H1 (cell line): ENCODE results near the gene TGM4. TPM values are rescaled to one million over a fixed set of nuclear protein-coding genes. Genes with fewer than 3 reads are reported as not detected.

Experiments used
- CTCF ChIA-PET: fragments of 300-600 bp; sonication (Branson Sonifier 250); formaldehyde crosslinking; loops from one replicate; lab custom pipeline; 2021; ENCODE audit not compliant: partially characterized antibody; lab: Charles Lee
- POLR2A ChIA-PET: fragments of 300-600 bp; sonication (Branson Sonifier 250); formaldehyde crosslinking; loops from one replicate; lab custom pipeline; 2021; ENCODE audit warnings: inconsistent platforms; ENCODE audit not compliant: partially characterized antibody; lab: Charles Lee
- DNase-seq, 2 experiments: peaks; one replicate each; pipeline versions ENCODE4 v3.0.0 to v3.0.0-alpha.2; 2010 to 2022; ENCODE audit warnings: low spot score in 2 of 2, low read depth in 1 of 2, mixed read lengths in 1 of 2
- FAIRE-seq: peaks from 2 replicates; lab custom pipeline; 2011; peaks lifted over from hg19 to GRCh38; lab: Jason Lieb, UNC
- H2AFZ ChIP-seq: 2 replicates; pipeline ENCODE4 v1.8.1; 2012; ENCODE audit warnings: low read length, inconsistent platforms
- H2AK5ac ChIP-seq: 2 replicates; pipeline ENCODE4 v1.6.1; 2013; ENCODE audit warnings: low read depth, low read length
- H2BK120ac ChIP-seq: replicated peaks from 2 replicates; pipeline ENCODE3; 2013; ENCODE audit warnings: low read depth, low read length, inconsistent platforms
- H2BK12ac ChIP-seq: 2 replicates; pipeline ENCODE4 v1.6.1; 2013; ENCODE audit warnings: low read depth, low read length
- H2BK15ac ChIP-seq: 2 replicates; pipeline ENCODE4 v1.6.1; 2013; ENCODE audit warnings: low read length
- H2BK20ac ChIP-seq: 2 replicates; pipeline ENCODE4 v1.6.1; 2013; ENCODE audit warnings: low read length
- H2BK5ac ChIP-seq: 2 replicates; pipeline ENCODE4 v1.6.1; 2013; ENCODE audit warnings: low read depth, low read length
- H3K14ac ChIP-seq: 2 replicates; pipeline ENCODE4 v1.6.1; 2013; ENCODE audit warnings: inconsistent platforms; ENCODE audit not compliant: insufficient read length
- H3K18ac ChIP-seq: 2 replicates; pipeline ENCODE4 v1.6.1; 2013; ENCODE audit warnings: low read length; ENCODE audit errors: extremely low read depth
- H3K23ac ChIP-seq: 2 replicates; pipeline ENCODE4 v1.6.1; 2013; ENCODE audit warnings: inconsistent platforms; ENCODE audit not compliant: insufficient read length
- H3K23me2 ChIP-seq: 2 replicates; pipeline ENCODE4 v1.6.1; 2013; ENCODE audit warnings: low read depth, low read length
- H3K27ac ChIP-seq: 2 replicates; pipeline ENCODE4 v1.6.1; 2011; ENCODE audit warnings: low read depth, low read length, inconsistent platforms
- H3K27me3 ChIP-seq, 4 experiments: replicated peaks in 1 of 4; 1 replicate in 1 of 4; 2 replicates in 3 of 4; pipeline versions ENCODE4 v1.6.1 to v1.8.1; 2011 to 2013; ENCODE audit warnings: low read length in 3 of 4, mild to moderate bottlenecking in 3 of 4, inconsistent platforms in 2 of 4, mixed read lengths in 2 of 4, moderate library complexity in 1 of 4; ENCODE audit not compliant: control insufficient read depth in 3 of 4, insufficient read depth in 3 of 4; ENCODE audit errors: extremely low read depth in 1 of 4
- H3K36me3 ChIP-seq, 4 experiments: 2 replicates each; pipeline versions ENCODE4 v1.6.1 to v1.8.1; 2011 to 2013; ENCODE audit warnings: mild to moderate bottlenecking in 4 of 4, low read length in 3 of 4, moderate library complexity in 2 of 4, control low read depth in 1 of 4, inconsistent platforms in 1 of 4; ENCODE audit not compliant: insufficient read depth in 4 of 4, control insufficient read depth in 2 of 4
- H3K4ac ChIP-seq: replicated peaks from 2 replicates; pipeline ENCODE3; 2013; ENCODE audit warnings: low read length, low read depth, mixed read lengths, inconsistent platforms; ENCODE audit not compliant: insufficient read length
- H3K4me1 ChIP-seq, 4 experiments: replicated peaks in 1 of 4; 1 replicate in 1 of 4; 2 replicates in 3 of 4; pipeline versions ENCODE4 v1.6.1 to v1.8.1; 2011 to 2013; ENCODE audit warnings: low read length in 3 of 4, inconsistent platforms in 2 of 4, mixed read lengths in 1 of 4; ENCODE audit not compliant: insufficient read depth in 4 of 4, control insufficient read depth in 3 of 4
- H3K4me2 ChIP-seq, 2 experiments: 2 replicates each; pipeline versions ENCODE4 v1.6.1 to v1.8.1; 2011 to 2013; ENCODE audit warnings: low read depth in 2 of 2, low read length in 2 of 2, control low read depth in 1 of 2, inconsistent platforms in 1 of 2, mild to moderate bottlenecking in 1 of 2; ENCODE audit not compliant: insufficient read depth in 1 of 2
- H3K4me3 ChIP-seq, 4 experiments: fragments of 200-600, 300-600 bp in 1 of 4; sonication (generic), shearing (Covaris generic), sonication (Bioruptor Twin) in 1 of 4; 2 replicates each; pipeline versions ENCODE4 v1.5.1 to v1.8.1; 2011 to 2016; ENCODE audit warnings: low read length in 4 of 4, low read depth in 3 of 4, control low read depth in 2 of 4, inconsistent platforms in 2 of 4, mild to moderate bottlenecking in 2 of 4, mixed read lengths in 1 of 4, moderate library complexity in 1 of 4; ENCODE audit not compliant: insufficient read depth in 2 of 4; ENCODE audit errors: extremely low read depth in 1 of 4
- H3K56ac ChIP-seq: replicated peaks from 2 replicates; pipeline ENCODE3; 2013; ENCODE audit warnings: low read depth, mild to moderate bottlenecking, mixed read lengths, low read length, inconsistent platforms; ENCODE audit not compliant: insufficient read length
- H3K79me1 ChIP-seq: 2 replicates; pipeline ENCODE4 v1.6.1; 2013; ENCODE audit warnings: low read depth, low read length, control low read depth
- H3K79me2 ChIP-seq, 2 experiments: 2 replicates each; pipeline versions ENCODE4 v1.6.1 to v1.8.1; 2012 to 2013; ENCODE audit warnings: low read length in 2 of 2, mild to moderate bottlenecking in 2 of 2, inconsistent platforms in 1 of 2; ENCODE audit not compliant: insufficient read depth in 2 of 2, control insufficient read depth in 1 of 2
- H3K9ac ChIP-seq, 4 experiments: replicated peaks in 1 of 4; 1 replicate in 1 of 4; 2 replicates in 3 of 4; pipeline versions ENCODE4 v1.6.1 to v1.8.1; 2011 to 2013; ENCODE audit warnings: low read depth in 3 of 4, low read length in 3 of 4, control low read depth in 2 of 4, mild to moderate bottlenecking in 2 of 4, moderate library complexity in 2 of 4, inconsistent platforms in 1 of 4; ENCODE audit errors: extremely low read depth in 1 of 4
- H3K9me3 ChIP-seq, 2 experiments: 2 replicates each; pipeline versions ENCODE4 v1.6.1 to v1.8.1; 2012 to 2013; ENCODE audit warnings: mild to moderate bottlenecking in 2 of 2, moderate library complexity in 2 of 2, control low read depth in 1 of 2, inconsistent platforms in 1 of 2, low read depth in 1 of 2, low read length in 1 of 2, mixed read lengths in 1 of 2; ENCODE audit not compliant: insufficient read depth in 2 of 2
- H4K20me1 ChIP-seq, 2 experiments: replicated peaks in 1 of 2; 2 replicates each; pipeline versions ENCODE3 to v1.8.1; 2011 to 2013; ENCODE audit warnings: inconsistent platforms in 2 of 2, low read length in 2 of 2, mild to moderate bottlenecking in 1 of 2; ENCODE audit not compliant: insufficient read depth in 2 of 2, control insufficient read depth in 1 of 2
- H4K5ac ChIP-seq: 2 replicates; pipeline ENCODE4 v1.6.1; 2013; ENCODE audit warnings: low read length, low read depth, mixed read lengths, inconsistent platforms; ENCODE audit not compliant: insufficient read length
- H4K8ac ChIP-seq: 2 replicates; pipeline ENCODE4 v1.8.0; 2013; ENCODE audit warnings: mild to moderate bottlenecking, moderate library complexity, low read length, inconsistent platforms; ENCODE audit not compliant: insufficient read depth; ENCODE audit errors: extremely low read depth
- H4K91ac ChIP-seq: replicated peaks from 2 replicates; pipeline ENCODE3; 2013; ENCODE audit warnings: low read length, mixed read lengths, inconsistent platforms; ENCODE audit not compliant: insufficient read length
- BRCA1 ChIP-seq: IDR thresholded peaks from 2 replicates; pipeline ENCODE4 v1.6.1; 2012; ENCODE audit warnings: low read depth, low read length, improper control_type of control experiment
- CBX5 ChIP-seq: fragments of 300-800, 300-1000 bp; sonication (generic); IDR thresholded peaks from 2 replicates; pipeline ENCODE4 v1.7.1; 2016; ENCODE audit warnings: antibody characterized with exemption, low read length, low read depth
- EZH2 ChIP-seq: fragments of 200-600 bp; sonication (generic); IDR thresholded peaks from 2 replicates; pipeline ENCODE4 v1.7.1; 2012; ENCODE audit warnings: low read depth, mild to moderate bottlenecking, moderate library complexity, low read length, inconsistent platforms; ENCODE audit not compliant: severe bottlenecking
- GTF2F1 ChIP-seq: IDR thresholded peaks from 2 replicates; pipeline ENCODE4 v1.6.1; 2012; ENCODE audit warnings: low read depth, low read length, improper control_type of control experiment, borderline replicate concordance
- KDM5A ChIP-seq: fragments of 200-600 bp; IDR thresholded peaks from 2 replicates; pipeline ENCODE4 v1.7.1; 2012; ENCODE audit warnings: mild to moderate bottlenecking, low read length, inconsistent platforms, mixed read lengths
- NRF1 ChIP-seq: IDR thresholded peaks from 2 replicates; pipeline ENCODE4 v1.6.1; 2011; ENCODE audit warnings: mild to moderate bottlenecking, low read depth, low read length, improper control_type of control experiment
- RFX5 ChIP-seq: IDR thresholded peaks from 2 replicates; pipeline ENCODE4 v1.6.1; 2011; ENCODE audit warnings: low read depth, low read length, improper control_type of control experiment, borderline replicate concordance
- RNF2 ChIP-seq: fragments of 200-900, 300-1000 bp; sonication (generic); IDR thresholded peaks from 2 replicates; pipeline ENCODE4 v1.7.1; 2016; ENCODE audit warnings: borderline replicate concordance, low read depth, mild to moderate bottlenecking, antibody characterized with exemption, low read length; ENCODE audit not compliant: poor library complexity, severe bottlenecking; ENCODE audit errors: missing control alignments
- SAP30 ChIP-seq: fragments of 300-600 bp; sonication (generic); IDR thresholded peaks from 2 replicates; pipeline ENCODE4 v1.7.1; 2012; ENCODE audit warnings: low read length, moderate library complexity, mild to moderate bottlenecking, inconsistent platforms; ENCODE audit not compliant: insufficient read depth, insufficient replicate concordance
- SIRT6 ChIP-seq: IDR thresholded peaks from one replicate; pipeline ENCODE4 v1.7.1; 2012; ENCODE audit warnings: low read length, inconsistent platforms
- SIX5 ChIP-seq: IDR thresholded peaks from 2 replicates; pipeline ENCODE4 v1.6.1; 2011; ENCODE audit warnings: mild to moderate bottlenecking, low read depth, low read length
- SP1 ChIP-seq: IDR thresholded peaks from 2 replicates; pipeline ENCODE4 v1.6.1; 2011; ENCODE audit warnings: low read depth, low read length
- TBP ChIP-seq: IDR thresholded peaks from 2 replicates; pipeline ENCODE4 v1.6.1; 2011; ENCODE audit warnings: low read depth, low read length, improper control_type of control experiment
- TEAD4 ChIP-seq: IDR thresholded peaks from 2 replicates; pipeline ENCODE4 v1.6.1; 2012; ENCODE audit warnings: low read depth, low read length, inconsistent platforms, mixed read lengths
- ZNF274 ChIP-seq: IDR thresholded peaks from 2 replicates; pipeline ENCODE4 v1.7.0; 2012; ENCODE audit warnings: low read length, borderline replicate concordance; ENCODE audit errors: extremely low read depth
- WGBS, 2 experiments: shearing (Covaris generic) in 1 of 2; methylation state at CpG; one replicate each; pipeline versions ENCODE4 v1.1.6 to v1.1.7; 2013 to 2015; ENCODE audit warnings: low lambda C conversion rate in 2 of 2, mixed read lengths in 2 of 2, inconsistent platforms in 1 of 2, low coverage in 1 of 2, missing lambda C conversion rate in 1 of 2; ENCODE audit not compliant: insufficient replicate concordance in 2 of 2, insufficient coverage in 1 of 2, insufficient read length in 1 of 2; ENCODE audit errors: extremely low coverage in 1 of 2, missing lambda C conversion rate in 1 of 2; 5-methylcytosine and 5-hydroxymethylcytosine counted together
- polyA plus RNA-seq, 7 experiments: library from polyadenylated mRNA; depleted of rRNA in 3 of 7; stranded (reverse) in 5 of 7; unstranded in 2 of 7; fragments of >200 nt in 5 of 7; fragments of 200-250 nt in 2 of 7; gene quantifications; 1 replicate in 5 of 7; 2 replicates in 1 of 7; 4 replicates in 1 of 7; pipeline versions ENCODE4 v1.2.1 to v1.2.3, GENCODE V29; 2011 to 2013; ENCODE audit warnings: missing spikeins in 2 of 7, mixed read lengths in 2 of 7
- total RNA-seq: library from RNA; stranded (reverse); fragmentation: NEBNext Ultra II Directional; extraction: Animal tissue kit (Norgen Biotek cat#: 25700); gene quantifications from 2 replicates; pipeline ENCODE4 v1.2.1, GENCODE V29; 2021

The TGM4 gene
- total and polyA plus RNA-seq, 2 of the 8 experiments (the other 6 are each of a cell fraction or from before 2014, with no cell fraction given): 0.02 TPM; not detected in 1

DNA sequence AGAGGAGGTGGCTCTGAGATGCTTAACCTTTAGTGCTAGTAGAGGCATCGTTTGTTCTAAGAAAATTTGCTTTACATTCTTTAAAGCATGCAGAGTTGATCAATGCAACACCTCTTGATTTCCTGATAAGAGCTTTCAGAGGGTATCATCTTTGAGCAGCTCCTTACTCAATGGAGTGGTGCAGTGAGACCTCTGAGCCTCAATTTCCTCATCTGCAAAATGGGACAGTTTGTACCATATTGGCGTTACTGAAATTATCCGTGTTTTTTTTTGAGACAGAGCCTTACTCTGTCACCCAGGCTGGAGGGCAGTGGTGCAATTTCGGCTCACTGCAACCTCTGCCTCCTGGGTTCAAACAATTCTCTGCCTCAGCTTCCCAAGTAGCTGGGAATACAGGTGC, 14.3 kb upstream of the TGM4 start:
- no peak overlapping the region for H4K8ac ChIP-seq
- H2AK5ac ChIP-seq: no peak overlapping the region
- H3K14ac ChIP-seq: no peak overlapping the region
- no peak overlapping the region for H2BK5ac ChIP-seq
- H3K27ac ChIP-seq: no peak overlapping the region
- FAIRE-seq: no peak
- H3K36me3 ChIP-seq: no peaks in the 10 kb centered on the region
- H2BK120ac ChIP-seq: no peak overlapping the region
- H2AFZ ChIP-seq: no peak overlapping the region
- 95% methylated on average over 4 of the region's 4 CpGs; no CpG with 5 or more reads in 1 of the 2 experiments for WGBS, 2 experiments
- no peak overlapping the region for H3K18ac ChIP-seq
- H2BK15ac ChIP-seq: no peak overlapping the region
- H3K4ac ChIP-seq: no peak overlapping the region
- H3K23me2 ChIP-seq: peaks cover 5% of the 10 kb centered on the region
- H3K4me1 ChIP-seq: peaks cover 0 to 5% (median 4%) of the 10 kb centered on the region in 4 experiments; a peak in 5 of 7 replicates
- no peak overlapping the region for H4K91ac ChIP-seq
- no peak overlapping the region for H3K4me3 ChIP-seq
- H3K56ac ChIP-seq: no peak overlapping the region
- H3K79me1 ChIP-seq: no peaks in the 10 kb centered on the region; the same call in none of the 2 replicates
- no peaks in the 10 kb centered on the region for H3K27me3 ChIP-seq
- H4K20me1 ChIP-seq: no peaks in the 10 kb centered on the region
- H3K4me2 ChIP-seq: no peak overlapping the region
- H3K23ac ChIP-seq: no peak overlapping the region
- CTCF ChIA-PET: interaction anchor here (0.6 to 1.9 kb wide), 5 partner anchors 27 to 1743 kb away, joined by 3 to 5 read pairs (median 3); no protein-coding TSS in a partner anchor
- no peak overlapping the region for H2BK20ac ChIP-seq
- no peak overlapping the region for H3K9ac ChIP-seq
- no peaks in the 10 kb centered on the region for H3K9me3 ChIP-seq
- H2BK12ac ChIP-seq: no peak overlapping the region
- H3K79me2 ChIP-seq: no peaks in the 10 kb centered on the region; a peak in 1 of 4 replicates
- POLR2A ChIA-PET: interaction anchor here (1.2 to 1.3 kb wide), 2 partner anchors 54 to 99 kb away, joined by 4 to 5 read pairs; partner anchors contain the start of genes KIAA1143 and KIF15
- DNase-seq: no peak
- no peak overlapping the region for H4K5ac ChIP-seq
- no peak for TF ChIP-seq SIX5
- TF ChIP-seq KDM5A: no peak
- TF ChIP-seq RNF2: no peak
- no peak for TF ChIP-seq GTF2F1
- no peak for TF ChIP-seq SP1
- no peak for TF ChIP-seq SIRT6
- TF ChIP-seq SAP30: no peak
- TF ChIP-seq TBP: no peak
- TF ChIP-seq ZNF274: no peak
- no peak for TF ChIP-seq NRF1
- no peak for TF ChIP-seq EZH2
- no peak for TF ChIP-seq BRCA1
- TF ChIP-seq CBX5: no peak
- TF ChIP-seq TEAD4: no peak
- no peak for TF ChIP-seq RFX5
